Vagina (tissue), 2 donors: Measurements from ENCODE around the gene TIE1. TPM values are rescaled to one million over a fixed set of nuclear protein-coding genes. Genes with fewer than 3 reads are reported as not detected.

Experiments used
- DNase-seq, 2 donors: peaks; one replicate each; pipeline ENCODE4 v3.0.0-alpha.2; 2017; ENCODE audit errors: extremely low spot score in 2 of 2
- H3K27ac ChIP-seq: fragments of 200-600 bp; sonication (generic); one replicate; pipeline ENCODE4 v1.5.1; 2019
- H3K27me3 ChIP-seq: fragments of 200-600 bp; sonication (generic); one replicate; pipeline ENCODE4 v1.5.1; 2019
- H3K36me3 ChIP-seq, 2 donors: fragments of 200-600 bp; sonication (generic); one replicate each; pipeline ENCODE4 v1.5.1; 2017 to 2019
- H3K4me1 ChIP-seq: fragments of 200-600 bp; sonication (generic); one replicate; pipeline ENCODE4 v1.5.1; 2019
- H3K4me3 ChIP-seq, 2 donors: fragments of 200-600 bp; sonication (generic); 1 replicate in 1 of 2; 2 replicates in 1 of 2; pipeline ENCODE4 v1.5.1; 2016 to 2019
- H3K9me3 ChIP-seq: fragments of 200-600 bp; sonication (generic); one replicate; pipeline ENCODE4 v1.5.1; 2019
- CTCF ChIP-seq, 3 experiments: fragments of 450-650 bp in 2 of 3; fragments of 200-600 bp in 1 of 3; sonication (generic) in 1 of 3; IDR thresholded peaks; one replicate each; pipeline ENCODE4 v1.5.1; 2017 to 2019; ENCODE audit warnings: antibody characterized with exemption in 3 of 3, mild to moderate bottlenecking in 2 of 3, moderate library complexity in 2 of 3
- POLR2A ChIP-seq, 2 donors: fragments of 450-650 bp; IDR thresholded peaks; one replicate each; pipeline ENCODE4 v1.6.1; 2017; ENCODE audit warnings: antibody characterized with exemption in 2 of 2, mild to moderate bottlenecking in 2 of 2, moderate library complexity in 2 of 2
- POLR2AphosphoS5 ChIP-seq, 2 donors: sonication (generic); formaldehyde crosslinking; IDR thresholded peaks; one replicate each; pipeline ENCODE4 v1.9.0; 2017; ENCODE audit warnings: antibody characterized with exemption in 2 of 2, mild to moderate bottlenecking in 2 of 2, low read depth in 1 of 2; ENCODE audit not compliant: insufficient read depth in 1 of 2
- intact Hi-C: fragments of 100-400 bp; cut with DNase I; formaldehyde crosslinking; loops from one replicate; pipeline ENCODE4 v1.15.1; 2023
- total RNA-seq: library from RNA; depleted of rRNA; stranded (reverse); fragments of >200 nt; gene quantifications from one replicate; pipeline ENCODE4 v1.2.3, GENCODE V29; 2016

The TIE1 gene
- total RNA-seq, 1 donor from 2014 or later = 36.1 TPM

- intact Hi-C loops = no loop called here
- Histone ChIP-seq H3K27ac (peak overlapping the region; percentile 63), H3K36me3 (no peaks in the 10 kb centered on the region), H3K4me3 (no peak overlapping the region), H3K27me3 (no peaks in the 10 kb centered on the region), H3K4me1 (peaks cover 20% of the 10 kb centered on the region), H3K9me3 (no peaks in the 10 kb centered on the region)
- TF ChIP-seq CTCF (IDR thresholded peaks at IDR 0.05) = no peak
- no peak for DNase-seq
Measured at GRCh38 chr1:43293176-43293575, 7.6 kb upstream of the TIE1 start.

- Histone ChIP-seq H3K4me3 (no peak overlapping the region), H3K27ac (peak overlapping the region; percentile 63), H3K36me3 (no peaks in the 10 kb centered on the region), H3K4me1 (peaks cover 20% of the 10 kb centered on the region), H3K27me3 (no peaks in the 10 kb centered on the region), H3K9me3 (no peaks in the 10 kb centered on the region)
- intact Hi-C loops = no loop called here
- TF ChIP-seq POLR2AphosphoS5 (IDR thresholded peaks at IDR 0.05; ENCODE audit: insufficient read depth in 1 of 2, low read depth in 1 of 2) (peak in 1 of 2 donors; percentile 80), POLR2A (IDR thresholded peaks at IDR 0.05) (no peak), CTCF (IDR thresholded peaks at IDR 0.05) (no peak)
- no peak for DNase-seq
Measured at GRCh38 chr1:43293896-43294760, 6.7 kb upstream of the TIE1 start.

GRCh38 chr1:43294761-43295160 is 6.0 kb upstream of the TIE1 start:
- TF ChIP-seq CTCF (IDR thresholded peaks at IDR 0.05) = no peak
- TF ChIP-seq POLR2AphosphoS5 (IDR thresholded peaks at IDR 0.05; ENCODE audit: insufficient read depth in 1 of 2, low read depth in 1 of 2) = no peak
- TF ChIP-seq POLR2A (IDR thresholded peaks at IDR 0.05) = no peak

GRCh38 chr1:43296207-43296606 is 4.6 kb upstream of the TIE1 start:
- no peak for DNase-seq
- TF ChIP-seq CTCF (IDR thresholded peaks at IDR 0.05) (no peak), POLR2A (IDR thresholded peaks at IDR 0.05) (no peak), POLR2AphosphoS5 (IDR thresholded peaks at IDR 0.05; ENCODE audit: insufficient read depth in 1 of 2, low read depth in 1 of 2) (no peak)
- Histone ChIP-seq H3K36me3 (no peaks in the 10 kb centered on the region), H3K27me3 (no peaks in the 10 kb centered on the region), H3K9me3 (no peaks in the 10 kb centered on the region), H3K4me3 (no peak overlapping the region), H3K27ac (peak overlapping the region; percentile 63), H3K4me1 (peaks cover 20% of the 10 kb centered on the region)
- intact Hi-C loops = no loop called here

More at GRCh38 chr1:43294761-43295160, 6.0 kb upstream of the TIE1 start:
- H3K4me3 ChIP-seq = no peak overlapping the region
- peak overlapping the region; percentile 63 for H3K27ac ChIP-seq
- no peaks in the 10 kb centered on the region for H3K9me3 ChIP-seq
- H3K4me1 ChIP-seq = peaks cover 20% of the 10 kb centered on the region
- intact Hi-C loops = no loop called here
- no peaks in the 10 kb centered on the region for H3K36me3 ChIP-seq
- DNase-seq = no peak
- H3K27me3 ChIP-seq = no peaks in the 10 kb centered on the region

GRCh38 chr1:43298055-43298454 is 2.7 kb upstream of the TIE1 start:
- intact Hi-C loops = no loop called here
- H3K9me3 ChIP-seq = no peaks in the 10 kb centered on the region
- H3K36me3 ChIP-seq = no peaks in the 10 kb centered on the region
- TF ChIP-seq CTCF (IDR thresholded peaks at IDR 0.05) (no peak), POLR2AphosphoS5 (IDR thresholded peaks at IDR 0.05; ENCODE audit: insufficient read depth in 1 of 2, low read depth in 1 of 2) (no peak), POLR2A (IDR thresholded peaks at IDR 0.05) (no peak)
- peaks cover 20% of the 10 kb centered on the region for H3K4me1 ChIP-seq
- DNase-seq = no peak
- H3K4me3 ChIP-seq = no peak overlapping the region
- H3K27me3 ChIP-seq = no peaks in the 10 kb centered on the region
- no peak overlapping the region for H3K27ac ChIP-seq
